HepG2 (cell line): ENCODE data around the gene TNFRSF1B. TPM values are rescaled to one million over a fixed set of nuclear protein-coding genes. Genes with fewer than 3 reads are reported as not detected.

Experiments used
- ATAC-seq: fragments of 200-7000 bp; cut with Tn5 transposase; 3 replicates; pipeline ENCODE4 v1.9.1; 2020; ENCODE audit warnings: mild to moderate bottlenecking, moderate library complexity
- BruUV-seq: library from RNA; stranded (reverse); fragments of 400-500 nt; replicated peaks from 2 replicates; lab custom pipeline; 2021; lab: Mats Ljungman, UMichigan
- CTCF ChIA-PET: fragments of 300-600 bp; formaldehyde crosslinking; extraction: SDS; loops from one replicate; lab custom pipeline; 2021; ENCODE audit warnings: low total read pairs, inconsistent platforms, low intra/inter-chr PET ratio; lab: Yijun Ruan, JAX
- POLR2A ChIA-PET: fragments of 350-600 bp; sonication (Branson Sonifier 250); formaldehyde crosslinking; loops from one replicate; lab custom pipeline; 2020; ENCODE audit warnings: antibody characterized with exemption, inconsistent platforms; lab: Yijun Ruan, JAX
- DNase-seq: peaks from one replicate; pipeline ENCODE4 v3.0.0-alpha.2; 2015; ENCODE audit warnings: low spot score
- FAIRE-seq: peaks from 3 replicates; lab custom pipeline; 2011; peaks lifted over from hg19 to GRCh38; lab: Jason Lieb, UNC
- H2AFZ ChIP-seq: one replicate; pipeline ENCODE4 v1.6.1; 2011; ENCODE audit warnings: low read length, inconsistent platforms
- H3K27ac ChIP-seq: fragments of 300-600 bp; 3 replicates; pipeline ENCODE4 v1.8.0; 2011; ENCODE audit warnings: mixed run types, mild to moderate bottlenecking, mixed read lengths, low read length, inconsistent platforms; ENCODE audit not compliant: insufficient read depth; ENCODE audit errors: extremely low read length
- H3K27me3 ChIP-seq, 2 experiments: fragments of 200-600 bp in 1 of 2; 2 replicates in 1 of 2; 3 replicates in 1 of 2; pipeline versions ENCODE4 v1.6.0 to v1.8.0; 2011; ENCODE audit warnings: low read length in 2 of 2, mild to moderate bottlenecking in 2 of 2, moderate library complexity in 2 of 2, inconsistent platforms in 1 of 2; ENCODE audit not compliant: insufficient read depth in 2 of 2, control insufficient read depth in 1 of 2
- H3K36me3 ChIP-seq, 2 experiments: fragments of 200-600 bp in 1 of 2; replicated peaks in 1 of 2; 2 replicates in 1 of 2; 3 replicates in 1 of 2; pipeline versions ENCODE4 v1.5.1 to v1.8.0; 2011; ENCODE audit warnings: low read length in 2 of 2, inconsistent platforms in 1 of 2; ENCODE audit not compliant: insufficient read depth in 2 of 2, control insufficient read depth in 1 of 2
- H3K4me1 ChIP-seq: 2 replicates; pipeline ENCODE4 v1.5.1; 2012; ENCODE audit warnings: low read length, inconsistent platforms; ENCODE audit not compliant: insufficient read depth
- H3K4me2 ChIP-seq: 2 replicates; pipeline ENCODE4 v1.6.0; 2011; ENCODE audit warnings: low read depth, low read length, inconsistent platforms
- H3K4me3 ChIP-seq, 3 experiments: fragments of 200-600 bp in 1 of 3; sonication (generic), shearing (Covaris generic) in 1 of 3; replicated peaks in 1 of 3; 2 replicates each; pipeline ENCODE4 v1.5.1; 2011 to 2016; ENCODE audit warnings: low read length in 3 of 3, inconsistent platforms in 2 of 3, low read depth in 2 of 3, mild to moderate bottlenecking in 2 of 3, control low read depth in 1 of 3, mixed read lengths in 1 of 3; ENCODE audit not compliant: insufficient read depth in 1 of 3
- H3K79me2 ChIP-seq: one replicate; pipeline ENCODE4 v1.6.1; 2011; ENCODE audit warnings: low read length, inconsistent platforms; ENCODE audit not compliant: insufficient read depth
- H3K9ac ChIP-seq: 2 replicates; pipeline ENCODE4 v1.6.0; 2011; ENCODE audit warnings: mild to moderate bottlenecking, low read depth, low read length, inconsistent platforms; ENCODE audit not compliant: insufficient read depth
- H3K9me3 ChIP-seq: 2 replicates; pipeline ENCODE4 v1.5.1; 2012; ENCODE audit warnings: mild to moderate bottlenecking, low read length
- H4K20me1 ChIP-seq: 2 replicates; pipeline ENCODE4 v1.6.0; 2011; ENCODE audit warnings: inconsistent platforms, mild to moderate bottlenecking, low read length, moderate library complexity; ENCODE audit not compliant: insufficient read depth
- PTBP1 ChIP-seq: fragments of 200-400 bp; formaldehyde crosslinking; IDR thresholded peaks from 2 replicates; pipeline ENCODE4 v1.6.1; 2018; ENCODE audit warnings: low read length, low read depth; ENCODE audit not compliant: poor library complexity, severe bottlenecking
- THYN1 ChIP-seq: sonication (generic); formaldehyde crosslinking; IDR thresholded peaks from 2 replicates; pipeline ENCODE4 v1.8.1; 2023; ENCODE audit warnings: low read depth, mild to moderate bottlenecking, moderate library complexity, missing genetic modification reagents, borderline replicate concordance
- WGBS: methylation state at CpG from one replicate; pipeline ENCODE4 v1.1.6; 2017; ENCODE audit warnings: low lambda C conversion rate; 5-methylcytosine and 5-hydroxymethylcytosine counted together
- in situ Hi-C: cut with HindIII; loops from 2 replicates; pipeline ENCODE4 v1.10.0; 2017; ENCODE audit warnings: low pct_unique_long_range_greater_than_20kb; ENCODE audit not compliant: extremely low pct_ligation_motif_present
- intact Hi-C: fragments of 100-400 bp; cut with micrococcal nuclease; formaldehyde crosslinking; loops from one replicate; pipeline ENCODE4 v1.10.0; 2022; ENCODE audit not compliant: unreplicated experiment
- polyA plus RNA-seq, 8 experiments: library from polyadenylated mRNA; depleted of rRNA in 3 of 8; stranded (reverse) in 7 of 8; unstranded in 1 of 8; fragments of >200 nt; fragmentation: Illumina TruSeq in 4 of 8; extraction: Trizol in 4 of 8; gene quantifications; 2 replicates each; pipeline versions ENCODE4 v1.2.1 to v1.2.3, GENCODE V29; 2011 to 2016; ENCODE audit warnings: low read depth in 4 of 8, missing spikeins in 1 of 8, mixed read lengths in 1 of 8; ENCODE audit not compliant: insufficient read depth in 1 of 8
- total RNA-seq, 5 experiments: library from RNA; depleted of rRNA; stranded (reverse); fragments of >200 nt; fragmentation: Illumina TruSeq; extraction: Trizol; gene quantifications; 2 replicates each; pipeline ENCODE4 v1.2.3, GENCODE V29; 2016; ENCODE audit warnings: low read depth in 1 of 5
- TF ChIP-seq, protein P1 (sequence below): sonication (generic); formaldehyde crosslinking; IDR thresholded peaks from 2 replicates; pipeline ENCODE4 v1.4.0; 2020; ENCODE audit warnings: mild to moderate bottlenecking, missing genetic modification reagents

Gene TNFRSF1B
- total and polyA plus RNA-seq, 2 of the 13 experiments (the other 11 are each of a cell fraction or from before 2014, with no cell fraction given) = 0.04 to 0.11 TPM

DNA sequence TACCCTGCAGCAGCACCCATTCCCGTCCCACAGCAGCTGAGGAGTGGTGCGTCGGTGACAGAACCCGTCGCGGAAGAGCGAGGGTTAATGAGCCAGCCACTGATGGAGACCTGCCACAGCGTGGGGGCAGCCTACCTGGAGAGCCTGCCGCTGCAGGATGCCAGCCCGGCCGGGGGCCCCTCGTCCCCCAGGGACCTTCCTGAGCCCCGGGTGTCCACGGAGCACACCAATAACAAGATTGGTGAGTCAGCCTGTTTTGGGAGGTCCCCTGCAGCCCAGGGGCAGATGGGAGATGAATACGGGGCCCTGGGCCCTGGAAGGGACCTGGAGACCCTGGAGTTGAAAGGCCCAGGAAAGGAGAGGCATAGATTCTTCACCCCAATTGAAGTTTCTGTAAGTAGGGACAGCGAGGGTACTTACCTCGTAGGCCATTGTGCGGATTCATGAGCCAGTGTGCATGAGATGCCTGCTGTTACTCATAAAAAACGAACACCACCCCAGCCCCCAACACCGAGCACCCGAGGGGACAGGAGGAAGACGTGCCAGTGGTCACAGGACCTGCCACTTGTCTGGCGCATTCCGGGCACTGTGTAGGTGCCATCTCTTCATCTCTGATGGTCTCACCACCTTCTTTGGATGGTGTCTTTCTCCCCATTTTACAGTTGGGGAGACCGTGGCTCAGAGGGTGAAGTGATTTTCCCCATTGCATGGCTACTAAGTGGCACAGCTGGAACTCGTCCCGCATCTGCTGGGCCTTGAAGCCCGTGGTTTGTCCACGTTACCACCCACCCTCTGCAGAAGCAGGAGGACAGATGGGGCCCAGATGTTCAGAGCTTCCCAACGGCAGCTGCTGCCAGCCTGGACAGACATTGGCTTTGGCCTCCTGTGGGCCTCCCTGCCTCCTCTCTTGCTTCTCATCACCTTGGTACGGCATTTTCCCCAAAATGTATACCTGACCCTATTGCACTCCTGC lies 28.3 kb upstream of the TNFRSF1B start:
- Histone ChIP-seq H3K27ac (no peak overlapping the region), H3K9me3 (no peaks in the 10 kb centered on the region), H4K20me1 (no peaks in the 10 kb centered on the region), H2AFZ (no peak overlapping the region), H3K27me3 (peaks cover 5 to 45% of the 10 kb centered on the region in 2 experiments; a peak in 4 of 5 replicates), H3K4me2 (no peak overlapping the region), H3K79me2 (no peaks in the 10 kb centered on the region), H3K4me1 (peaks cover 3% of the 10 kb centered on the region; the same call in 1 of the 2 replicates), H3K4me3 (no peak overlapping the region), H3K36me3 (no peaks in the 10 kb centered on the region), H3K9ac (no peak overlapping the region)
- no peak for FAIRE-seq
- intact Hi-C loops (no loop called here), in situ Hi-C loops (no loop called here)
- no peak for ATAC-seq
- 38% methylated on average over 13 of the region's 31 CpGs for WGBS
- BruUV-seq = no TSS peak
- CTCF ChIA-PET = no interaction called here
- POLR2A ChIA-PET = no interaction called here
- TF ChIP-seq THYN1 (CRISPR knock-in tag) (no peak), PTBP1 (no peak)
- TF ChIP-seq, protein P1, sequence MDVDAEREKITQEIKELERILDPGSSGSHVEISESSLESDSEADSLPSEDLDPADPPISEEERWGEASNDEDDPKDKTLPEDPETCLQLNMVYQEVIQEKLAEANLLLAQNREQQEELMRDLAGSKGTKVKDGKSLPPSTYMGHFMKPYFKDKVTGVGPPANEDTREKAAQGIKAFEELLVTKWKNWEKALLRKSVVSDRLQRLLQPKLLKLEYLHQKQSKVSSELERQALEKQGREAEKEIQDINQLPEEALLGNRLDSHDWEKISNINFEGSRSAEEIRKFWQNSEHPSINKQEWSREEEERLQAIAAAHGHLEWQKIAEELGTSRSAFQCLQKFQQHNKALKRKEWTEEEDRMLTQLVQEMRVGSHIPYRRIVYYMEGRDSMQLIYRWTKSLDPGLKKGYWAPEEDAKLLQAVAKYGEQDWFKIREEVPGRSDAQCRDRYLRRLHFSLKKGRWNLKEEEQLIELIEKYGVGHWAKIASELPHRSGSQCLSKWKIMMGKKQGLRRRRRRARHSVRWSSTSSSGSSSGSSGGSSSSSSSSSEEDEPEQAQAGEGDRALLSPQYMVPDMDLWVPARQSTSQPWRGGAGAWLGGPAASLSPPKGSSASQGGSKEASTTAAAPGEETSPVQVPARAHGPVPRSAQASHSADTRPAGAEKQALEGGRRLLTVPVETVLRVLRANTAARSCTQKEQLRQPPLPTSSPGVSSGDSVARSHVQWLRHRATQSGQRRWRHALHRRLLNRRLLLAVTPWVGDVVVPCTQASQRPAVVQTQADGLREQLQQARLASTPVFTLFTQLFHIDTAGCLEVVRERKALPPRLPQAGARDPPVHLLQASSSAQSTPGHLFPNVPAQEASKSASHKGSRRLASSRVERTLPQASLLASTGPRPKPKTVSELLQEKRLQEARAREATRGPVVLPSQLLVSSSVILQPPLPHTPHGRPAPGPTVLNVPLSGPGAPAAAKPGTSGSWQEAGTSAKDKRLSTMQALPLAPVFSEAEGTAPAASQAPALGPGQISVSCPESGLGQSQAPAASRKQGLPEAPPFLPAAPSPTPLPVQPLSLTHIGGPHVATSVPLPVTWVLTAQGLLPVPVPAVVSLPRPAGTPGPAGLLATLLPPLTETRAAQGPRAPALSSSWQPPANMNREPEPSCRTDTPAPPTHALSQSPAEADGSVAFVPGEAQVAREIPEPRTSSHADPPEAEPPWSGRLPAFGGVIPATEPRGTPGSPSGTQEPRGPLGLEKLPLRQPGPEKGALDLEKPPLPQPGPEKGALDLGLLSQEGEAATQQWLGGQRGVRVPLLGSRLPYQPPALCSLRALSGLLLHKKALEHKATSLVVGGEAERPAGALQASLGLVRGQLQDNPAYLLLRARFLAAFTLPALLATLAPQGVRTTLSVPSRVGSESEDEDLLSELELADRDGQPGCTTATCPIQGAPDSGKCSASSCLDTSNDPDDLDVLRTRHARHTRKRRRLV (CRISPR knock-in tag) = no peak
- no peak for DNase-seq
